HG02870 (cell line): ENCODE measurements around the gene PHKB.
"Not testable (repeated sequence)": the region's sequence is repeated elsewhere in the genome, so short reads cannot be mapped to it uniquely, and the experiment has no call there.

Experiments used
- ATAC-seq: cut with Tn5 transposase; IDR thresholded peaks from one replicate; pipeline ENCODE4 v1.9.1; 2021; ENCODE audit warnings: mild to moderate bottlenecking, moderate library complexity; ENCODE audit not compliant: unreplicated experiment

Gene PHKB

DNA sequence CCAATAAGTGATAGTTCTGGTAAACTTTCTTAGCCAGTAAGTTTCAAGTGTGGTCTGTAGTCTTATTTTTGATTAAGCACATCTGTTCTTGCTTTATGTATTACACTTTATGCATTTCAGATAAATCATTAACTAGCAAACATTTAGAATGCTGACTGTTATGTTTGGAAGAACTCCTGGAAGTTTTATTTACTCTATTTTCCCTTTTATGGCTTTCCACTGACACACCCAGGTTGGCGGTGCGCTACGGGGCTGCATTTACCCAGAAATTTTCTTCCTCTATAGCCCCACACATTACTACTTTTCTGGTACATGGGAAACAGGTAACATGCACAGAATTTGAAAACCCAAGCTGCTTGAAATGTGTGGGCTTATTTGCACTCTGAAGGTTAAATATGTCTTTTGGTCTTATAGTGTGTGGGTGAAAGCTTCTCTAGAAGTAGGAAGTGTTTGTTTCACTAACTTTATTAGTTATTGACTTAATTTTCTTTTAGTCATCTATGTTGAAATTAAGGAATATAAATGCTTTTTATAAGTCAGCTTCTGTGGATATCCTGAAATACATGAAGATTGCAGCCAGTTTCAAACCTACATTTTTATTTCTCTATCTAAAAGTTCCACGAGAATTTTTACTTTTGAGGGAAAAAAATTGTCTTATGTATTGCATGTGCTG is 203.7 kb downstream of the PHKB start:
- ATAC-seq = no peak

DNA sequence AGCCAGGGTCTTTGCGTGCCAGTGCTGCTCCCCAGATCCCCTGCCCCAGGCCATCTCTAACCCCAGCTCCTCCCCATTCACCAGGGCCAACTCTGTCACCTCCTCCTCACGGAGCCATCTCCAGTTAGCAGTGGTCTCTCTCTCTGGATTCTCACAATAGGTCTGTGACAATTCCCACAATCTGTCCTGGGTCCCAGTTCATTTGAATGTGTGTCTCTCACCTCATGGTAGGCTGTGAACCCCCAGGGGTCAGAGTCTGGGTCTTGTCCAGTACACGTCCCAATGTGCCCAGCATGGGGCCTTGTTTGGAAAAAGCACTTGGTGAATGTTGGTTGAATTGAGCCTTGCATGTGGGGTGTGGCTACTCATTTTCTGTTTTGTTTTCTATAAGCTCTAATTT is 205.3 kb downstream of the PHKB start:
- ATAC-seq = no peak

DNA sequence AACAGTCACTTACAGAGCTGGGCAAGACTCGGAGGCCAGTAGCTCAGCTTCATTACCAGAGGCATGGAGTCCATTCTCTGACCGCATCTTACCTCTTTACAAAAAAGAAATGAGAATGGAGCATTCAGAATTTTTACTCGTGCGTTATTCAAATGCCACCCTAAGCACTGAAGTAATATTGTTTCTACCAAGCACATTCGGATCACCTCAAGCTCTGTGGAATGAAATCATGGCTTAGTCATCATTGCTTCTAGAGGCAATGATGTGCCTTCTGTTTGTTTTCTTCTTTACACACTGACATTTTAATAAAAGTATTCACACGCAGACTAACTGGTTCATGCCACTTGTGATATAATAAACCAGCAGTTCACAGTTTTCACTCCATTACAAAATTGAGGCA is 206.8 kb downstream of the PHKB start:
- ATAC-seq = no peak

DNA sequence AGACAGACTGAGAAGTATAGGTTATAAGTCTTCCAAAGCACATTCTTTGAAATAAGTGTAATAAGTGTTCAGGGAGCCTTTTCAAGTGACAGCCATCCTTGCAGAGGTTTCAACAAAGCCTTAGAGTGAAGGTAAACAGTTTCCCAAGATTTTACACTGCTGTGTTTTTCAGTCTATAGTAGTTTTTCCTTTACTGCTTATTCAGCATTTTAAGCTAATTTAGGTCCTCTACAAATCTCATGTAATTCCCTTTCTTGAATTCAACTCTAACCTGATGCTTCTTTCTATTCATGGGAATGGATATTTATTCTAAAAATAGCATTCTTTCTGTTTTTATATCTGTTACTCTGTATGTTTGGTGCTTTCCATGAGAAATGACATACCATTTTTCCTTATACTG is 211.3 kb downstream of the PHKB start:
- ATAC-seq = no peak

DNA sequence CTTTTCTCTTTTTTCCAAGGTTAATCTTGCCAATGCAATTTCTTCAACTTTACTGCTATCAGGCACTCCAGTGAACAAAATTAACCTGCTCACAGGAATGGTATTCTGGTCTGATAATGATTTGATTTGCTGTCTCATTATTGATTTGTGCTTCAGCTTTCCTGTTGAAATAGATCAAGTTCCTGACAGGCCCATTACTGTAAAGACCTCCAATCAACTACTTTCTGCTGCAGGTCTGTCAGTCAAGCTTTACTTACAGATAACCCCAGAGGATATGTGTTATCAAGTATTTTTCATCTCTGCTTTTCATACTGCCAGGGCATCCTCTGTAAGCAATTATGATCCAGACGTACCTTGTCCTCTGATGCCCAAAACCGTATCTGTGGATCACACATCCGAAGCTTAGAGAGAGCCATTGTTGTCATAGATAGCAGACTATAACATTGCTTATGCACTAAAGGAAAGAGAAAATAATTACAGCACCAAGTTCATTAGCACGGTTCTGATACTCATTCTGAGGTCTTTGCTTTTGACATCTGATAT is 215.6 kb downstream of the PHKB start:
- ATAC-seq = no peak

DNA sequence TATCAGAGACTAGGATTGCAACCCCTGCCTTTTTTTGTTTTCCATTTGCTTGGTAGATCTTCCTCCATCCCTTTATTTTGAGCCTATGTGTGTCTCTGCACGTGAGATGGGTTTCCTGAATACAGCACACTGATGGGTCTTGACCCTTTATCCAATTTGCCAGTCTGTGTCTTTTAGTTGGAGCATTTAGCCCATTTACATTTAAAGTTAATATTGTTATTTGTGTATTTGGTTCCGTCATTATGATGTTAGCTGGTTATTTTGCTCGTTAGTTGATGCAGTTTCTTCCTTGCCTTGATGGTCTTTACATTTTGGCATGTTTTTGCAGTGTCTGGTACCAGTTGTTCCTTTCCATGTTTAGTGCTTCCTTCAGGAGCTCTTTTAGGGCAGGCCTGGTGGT is 220.4 kb downstream of the PHKB start:
- not testable (repeated sequence) for ATAC-seq

DNA sequence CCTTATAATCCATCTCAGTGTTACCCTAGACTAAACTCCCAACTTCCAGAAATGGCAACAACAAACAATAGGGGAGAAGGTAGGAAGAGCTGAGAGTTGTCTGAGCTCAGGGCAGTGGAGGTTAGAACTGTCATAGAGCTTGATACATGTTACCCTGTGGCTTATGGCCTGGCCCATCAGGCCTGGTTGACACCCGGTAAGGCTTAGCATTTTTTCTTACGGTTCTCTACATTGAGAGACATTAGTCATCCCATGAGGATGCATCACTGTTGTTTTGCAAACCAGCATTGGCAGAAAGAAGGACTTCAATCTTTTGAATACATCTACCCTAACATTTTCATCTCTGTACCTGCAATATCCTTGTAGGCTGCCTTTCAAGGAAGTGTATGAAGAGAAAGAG is 226.6 kb downstream of the PHKB start:
- ATAC-seq = no peak

DNA sequence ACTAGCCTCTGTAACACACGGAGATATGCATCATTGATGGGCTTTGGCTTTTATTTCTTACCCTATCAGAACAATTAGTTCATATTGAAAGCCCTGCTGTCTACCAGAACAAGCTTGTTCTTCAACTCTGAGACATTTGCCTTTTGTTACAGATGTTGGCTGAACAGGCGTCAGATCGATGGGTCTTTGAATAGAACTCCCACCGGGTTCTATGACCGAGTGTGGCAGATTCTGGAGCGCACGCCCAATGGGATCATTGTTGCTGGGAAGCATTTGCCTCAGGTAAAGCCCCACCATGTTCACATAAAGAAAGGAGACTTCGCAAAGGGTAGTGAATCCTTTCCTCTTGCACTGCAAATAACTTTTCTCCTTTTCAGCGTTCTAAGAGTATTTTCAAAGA is 232.1 kb downstream of the PHKB start:
- ATAC-seq = no peak

DNA sequence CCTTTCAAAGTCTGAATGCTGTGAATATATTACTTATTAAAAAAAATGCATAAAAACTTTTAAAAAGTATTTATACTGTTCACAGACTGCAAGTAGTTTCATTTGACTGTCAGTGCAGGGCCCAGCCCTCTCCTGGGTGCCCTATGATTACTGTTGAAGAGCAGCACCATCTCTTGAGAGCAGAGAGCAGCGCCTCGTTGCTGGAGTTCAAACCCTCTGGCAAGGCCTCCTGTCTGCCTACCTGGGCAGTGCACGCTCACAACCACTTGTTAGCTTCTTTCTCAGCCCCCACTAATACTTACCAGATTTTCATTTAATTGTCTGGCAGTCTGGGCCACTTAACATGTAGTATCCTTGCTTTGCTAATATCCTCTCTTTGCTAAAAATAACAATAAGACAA is 233.4 kb downstream of the PHKB start:
- ATAC-seq = no peak

DNA sequence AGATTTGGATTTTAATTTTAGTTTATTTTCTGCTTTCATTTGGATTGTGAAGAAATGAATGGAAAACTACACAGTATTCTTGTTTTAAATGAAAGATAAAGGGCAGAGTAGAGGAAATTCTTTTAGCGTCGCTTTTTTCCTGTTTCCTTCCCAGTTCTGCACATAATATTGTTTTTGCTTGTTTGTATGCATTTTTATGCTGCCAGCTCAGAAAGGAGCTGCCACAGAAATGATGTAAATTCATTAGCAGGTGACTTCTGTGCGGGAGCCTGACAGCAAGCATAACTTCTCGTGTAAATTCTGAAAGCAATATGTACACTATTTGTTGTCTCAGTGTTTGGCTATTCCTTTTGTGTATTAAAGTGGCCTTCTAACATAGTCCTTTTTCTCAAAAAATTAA is 234.6 kb downstream of the PHKB start:
- no peak for ATAC-seq

DNA sequence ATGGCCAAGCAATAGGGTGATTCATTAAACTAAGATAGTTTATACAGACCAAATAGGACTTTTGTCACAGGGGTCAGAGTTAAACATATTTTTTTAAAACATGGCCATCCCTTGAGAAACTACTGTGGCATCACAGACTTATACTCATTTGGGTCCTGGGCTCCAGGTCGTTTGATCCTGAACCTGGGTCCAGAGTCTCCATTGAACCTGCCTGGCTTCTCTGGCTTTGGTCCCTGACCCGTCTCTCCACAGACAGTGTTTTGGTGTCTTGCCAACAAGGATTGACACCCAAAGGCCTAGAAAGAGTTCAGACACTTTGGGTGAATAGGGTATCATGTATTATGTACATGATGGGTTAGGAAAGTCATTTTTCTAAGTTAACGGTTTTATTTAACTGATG is 236.7 kb downstream of the PHKB start:
- ATAC-seq = no peak

DNA sequence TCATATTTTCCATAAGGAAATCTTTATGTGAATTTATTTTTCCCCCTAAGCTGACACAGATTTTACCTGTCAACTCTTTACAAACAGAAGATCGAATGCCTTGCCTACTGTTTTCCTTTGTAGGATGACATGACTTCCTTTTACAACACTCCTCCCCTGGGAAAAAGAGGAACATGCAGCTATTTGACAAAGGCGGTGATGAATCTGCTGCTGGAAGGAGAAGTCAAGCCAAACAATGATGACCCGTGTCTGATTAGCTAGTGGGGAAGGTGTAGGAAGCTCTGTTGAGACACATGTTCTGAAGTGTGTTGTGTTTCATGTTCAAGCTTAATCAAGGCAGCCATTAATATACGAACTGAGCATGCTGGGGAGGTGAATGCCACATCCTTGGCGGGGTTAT is 238.0 kb downstream of the PHKB start:
- no peak for ATAC-seq

DNA sequence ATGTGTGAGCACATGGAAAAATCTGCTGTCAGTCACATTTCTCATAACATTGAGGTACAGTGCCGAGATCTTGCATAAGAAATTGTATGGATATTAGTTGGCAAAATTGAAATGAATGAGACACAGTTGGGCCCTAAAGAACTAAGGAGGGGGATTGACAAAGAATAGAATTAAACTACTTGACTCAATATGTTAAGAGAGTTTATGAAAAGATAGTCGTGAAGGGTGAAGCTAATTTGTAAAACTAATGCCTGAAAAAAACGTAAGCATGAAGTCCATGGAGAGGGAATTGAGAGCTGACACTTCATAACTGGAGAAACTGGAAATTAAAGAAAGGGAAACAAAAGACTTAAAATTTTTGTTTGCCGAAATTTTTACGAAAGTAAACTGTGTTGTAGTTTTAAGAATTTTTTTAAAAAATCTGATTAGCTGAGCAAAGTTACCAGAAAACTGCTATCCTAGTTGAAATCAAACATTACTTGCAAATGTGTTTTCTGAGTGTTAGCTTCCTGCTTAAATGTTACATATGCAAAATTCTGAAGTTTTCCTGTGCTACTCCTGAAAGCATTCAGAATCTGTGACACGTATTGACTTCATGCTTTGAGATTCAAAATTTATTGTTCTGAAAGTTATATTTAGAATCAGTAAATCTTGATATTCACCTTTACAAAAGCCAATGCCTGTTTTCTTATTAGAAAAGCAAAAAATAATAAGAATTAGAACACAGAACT is 239.9 kb downstream of the PHKB start:
- no peak for ATAC-seq

DNA sequence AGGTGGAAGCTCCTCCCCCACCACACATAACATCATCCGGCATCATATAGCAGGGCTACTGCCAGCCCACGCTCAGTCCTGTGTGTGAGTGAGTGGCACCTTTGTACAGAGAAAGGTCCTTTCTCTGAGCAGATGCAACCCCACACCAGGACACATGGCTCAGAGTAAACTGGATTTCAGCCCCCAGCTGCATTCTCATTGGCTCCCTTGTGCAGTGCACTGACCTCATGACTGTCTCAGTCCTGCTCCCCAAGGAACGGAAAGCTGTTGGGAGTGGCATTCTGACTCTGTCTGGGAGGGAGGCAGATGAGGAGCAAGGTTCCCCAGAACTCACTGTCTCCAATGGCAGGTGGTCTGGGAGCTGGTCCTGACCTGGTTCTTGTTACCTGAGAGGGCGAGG is 244.1 kb downstream of the PHKB start:
- ATAC-seq = no peak

DNA sequence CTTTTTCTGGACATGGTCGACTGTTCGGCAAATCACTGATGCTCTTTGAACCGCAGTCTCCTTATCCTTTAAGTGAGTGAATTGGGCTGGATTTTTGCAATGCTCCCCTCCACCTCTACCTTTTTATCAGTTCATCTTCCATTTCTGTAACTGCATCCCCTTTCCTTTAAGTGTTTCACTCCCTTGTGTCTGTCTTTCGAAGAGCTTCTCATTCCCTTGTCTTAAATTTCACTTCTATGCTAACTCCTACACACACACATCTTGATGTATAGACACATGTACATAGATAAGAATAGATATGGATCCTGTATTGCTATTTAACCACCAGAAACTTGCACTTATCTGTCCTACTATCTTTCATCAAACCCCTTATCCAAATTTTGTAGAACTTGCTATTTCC is 250.7 kb downstream of the PHKB start:
- ATAC-seq = no peak

DNA sequence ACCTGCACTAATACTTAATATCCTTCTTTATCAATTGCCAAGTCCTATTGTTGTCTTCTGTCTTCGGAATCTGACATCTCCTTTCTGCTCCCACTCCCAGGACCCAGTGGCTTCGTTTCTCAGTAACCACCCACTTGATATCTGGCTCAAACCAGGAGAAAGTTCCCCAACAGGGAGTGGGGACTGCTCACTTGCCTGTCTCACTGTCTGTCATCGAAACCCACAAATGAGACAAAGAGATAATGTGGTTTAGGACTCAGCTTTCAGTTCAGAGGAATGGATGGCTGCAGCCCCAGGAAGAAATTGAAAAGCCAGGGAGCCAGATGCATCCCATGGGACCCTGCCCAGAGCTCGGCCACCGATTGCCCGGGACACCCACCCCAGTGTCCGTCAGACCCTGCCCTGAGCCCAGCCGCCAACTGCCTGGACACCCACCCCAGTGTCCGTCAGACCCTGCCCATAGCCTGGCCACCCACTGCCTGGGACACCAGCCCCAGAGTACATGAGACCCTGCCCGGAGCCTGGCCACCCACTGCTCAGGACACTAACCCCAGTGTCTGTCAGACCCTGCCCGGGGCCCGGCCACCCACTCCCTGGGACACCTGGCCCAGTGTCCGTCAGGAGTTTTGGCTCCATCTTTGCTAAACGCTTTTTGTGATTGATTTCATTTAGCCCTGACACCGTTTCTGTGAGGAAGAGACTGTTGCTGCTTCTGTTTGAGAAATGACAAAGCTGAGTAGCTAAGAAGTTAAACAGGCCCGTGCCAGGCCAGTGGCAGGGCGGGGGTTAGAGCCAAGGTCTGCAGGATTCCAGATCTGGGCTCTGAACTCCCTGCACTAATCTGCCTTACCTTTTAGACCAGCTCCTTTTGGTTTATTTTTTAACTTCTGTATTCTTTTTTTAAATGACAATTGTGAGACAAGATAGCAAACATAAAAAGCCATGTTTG is 251.4 kb downstream of the PHKB start:
- ATAC-seq = no peak

DNA sequence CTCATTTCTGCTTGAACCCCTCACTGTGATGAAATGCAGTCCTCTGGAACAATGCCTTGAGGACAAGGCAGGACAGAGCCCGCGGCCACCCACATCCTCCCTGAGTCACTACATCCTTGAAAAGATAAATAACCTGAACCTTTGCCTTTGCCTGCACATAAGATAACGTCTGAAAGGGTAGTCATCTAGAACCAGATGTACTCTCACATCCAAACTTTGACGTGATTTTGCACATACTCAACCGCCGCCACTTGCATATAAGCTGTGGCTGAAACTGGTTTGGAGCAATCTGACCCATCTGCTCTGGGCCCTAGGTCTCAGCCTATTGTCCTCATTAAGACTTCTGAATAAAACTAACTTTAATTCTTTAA is 252.1 kb downstream of the PHKB start:
- peak; percentile 90 for ATAC-seq

DNA sequence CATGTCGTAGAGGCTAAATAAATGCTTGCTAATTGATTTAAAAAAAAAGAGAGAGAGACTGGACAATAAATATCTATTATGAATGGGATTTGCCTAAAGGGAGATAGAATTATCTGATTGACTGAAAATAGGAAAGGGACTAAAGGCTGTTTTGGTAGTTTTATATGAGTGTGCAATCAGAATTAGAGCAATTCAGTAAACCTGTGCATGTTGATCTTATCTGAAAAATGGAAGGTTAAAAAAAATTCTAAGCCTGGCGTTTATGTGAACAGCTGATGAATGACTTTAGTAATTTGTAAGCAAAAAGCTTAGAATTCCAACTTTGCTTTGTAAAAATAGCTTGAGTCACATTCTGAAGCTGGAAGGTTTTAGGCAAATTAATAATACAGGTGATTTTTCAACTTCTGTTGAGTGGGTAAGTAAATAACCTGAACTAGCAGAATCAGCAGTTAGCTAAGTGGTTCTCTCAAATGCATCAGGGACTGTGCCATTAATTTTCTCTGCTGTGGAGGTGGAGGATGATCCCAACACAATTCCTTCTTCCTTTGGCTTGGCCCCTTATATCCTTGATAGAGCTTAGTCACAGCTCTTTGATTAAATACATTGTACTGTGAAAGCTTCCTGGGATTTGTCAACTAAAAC is 254.4 kb downstream of the PHKB start:
- no peak for ATAC-seq

DNA sequence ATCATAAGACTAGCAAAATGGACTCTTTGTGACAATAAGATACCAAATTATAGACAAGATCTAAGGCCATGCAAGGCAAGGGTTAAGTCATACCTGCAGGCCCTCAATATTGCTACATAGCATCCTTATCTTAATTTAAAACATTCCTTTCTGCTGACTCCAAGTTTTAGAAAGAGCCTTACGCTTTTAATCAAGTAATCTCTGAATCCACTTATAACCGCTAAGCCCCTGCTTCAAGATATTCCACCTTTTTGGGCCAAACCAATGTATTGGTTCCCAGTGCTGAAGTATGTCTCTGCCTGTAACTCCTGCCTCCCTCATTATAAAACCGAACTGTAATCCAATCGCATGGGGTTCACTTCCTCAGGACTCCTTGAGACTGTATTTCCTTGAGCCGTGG is 255.4 kb downstream of the PHKB start:
- no peak for ATAC-seq

DNA sequence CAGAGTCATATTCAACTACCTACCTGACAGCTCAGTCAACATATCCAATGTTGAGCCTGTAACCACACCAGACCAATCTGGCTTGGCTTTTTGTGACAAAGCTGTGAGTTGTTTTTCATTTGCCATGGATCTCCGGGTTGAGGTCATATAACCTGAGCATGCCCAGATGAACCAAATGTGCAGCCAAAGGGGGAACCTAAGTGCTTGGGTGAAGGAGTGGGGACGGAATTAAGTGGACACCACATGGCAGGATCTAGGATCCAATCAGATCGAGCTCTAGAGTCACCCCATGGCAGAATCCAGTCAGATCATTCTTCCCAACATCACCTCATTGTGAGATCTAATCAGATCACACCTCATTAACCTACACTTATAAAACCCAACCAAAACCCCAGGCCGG is 258.6 kb downstream of the PHKB start:
- no peak for ATAC-seq

DNA sequence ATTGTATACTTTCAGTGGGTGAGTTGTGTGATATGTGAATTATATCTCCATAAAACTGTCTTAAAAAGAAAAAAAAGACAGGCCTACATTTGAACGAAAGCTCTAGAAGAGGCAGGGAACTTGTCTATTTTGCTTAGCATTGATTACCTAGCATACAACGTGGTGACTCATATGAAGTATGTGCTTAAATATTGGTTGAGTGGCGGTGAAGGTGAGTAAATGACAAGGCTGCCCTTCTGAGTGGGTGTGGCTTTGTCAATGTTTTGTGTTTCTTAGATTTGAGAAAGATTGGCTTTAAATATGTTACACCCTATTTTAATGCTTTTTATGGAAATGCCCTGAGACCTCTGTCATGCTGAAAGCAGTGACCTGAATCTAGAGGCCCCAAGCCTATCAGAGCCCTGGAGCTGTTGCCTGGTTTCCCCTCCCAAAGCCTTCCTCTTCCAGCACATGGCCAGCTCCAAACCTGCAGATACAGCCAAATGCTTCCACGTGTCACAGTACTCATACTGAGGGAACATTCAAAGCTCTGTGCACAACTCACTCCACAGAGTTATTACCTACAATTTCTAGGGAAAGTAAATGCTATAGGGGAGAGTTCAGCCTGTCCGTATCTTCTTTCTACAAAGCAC is 260.0 kb downstream of the PHKB start:
- ATAC-seq = no peak
